CD4-positive, alpha-beta T cell treated with Interleukin-2 at 100 ng/mL for 4 hours (primary cell): ENCODE results near the gene RUNX2.
"Not testable (repeated sequence)": the region's sequence is repeated elsewhere in the genome, so short reads cannot be mapped to it uniquely, and the experiment has no call there.

ENCODE experiments used
- DNase-seq: peaks from one replicate; pipeline ENCODE4 v3.0.0-alpha.2; 2020; ENCODE audit warnings: low spot score

RUNX2 gene

DNA sequence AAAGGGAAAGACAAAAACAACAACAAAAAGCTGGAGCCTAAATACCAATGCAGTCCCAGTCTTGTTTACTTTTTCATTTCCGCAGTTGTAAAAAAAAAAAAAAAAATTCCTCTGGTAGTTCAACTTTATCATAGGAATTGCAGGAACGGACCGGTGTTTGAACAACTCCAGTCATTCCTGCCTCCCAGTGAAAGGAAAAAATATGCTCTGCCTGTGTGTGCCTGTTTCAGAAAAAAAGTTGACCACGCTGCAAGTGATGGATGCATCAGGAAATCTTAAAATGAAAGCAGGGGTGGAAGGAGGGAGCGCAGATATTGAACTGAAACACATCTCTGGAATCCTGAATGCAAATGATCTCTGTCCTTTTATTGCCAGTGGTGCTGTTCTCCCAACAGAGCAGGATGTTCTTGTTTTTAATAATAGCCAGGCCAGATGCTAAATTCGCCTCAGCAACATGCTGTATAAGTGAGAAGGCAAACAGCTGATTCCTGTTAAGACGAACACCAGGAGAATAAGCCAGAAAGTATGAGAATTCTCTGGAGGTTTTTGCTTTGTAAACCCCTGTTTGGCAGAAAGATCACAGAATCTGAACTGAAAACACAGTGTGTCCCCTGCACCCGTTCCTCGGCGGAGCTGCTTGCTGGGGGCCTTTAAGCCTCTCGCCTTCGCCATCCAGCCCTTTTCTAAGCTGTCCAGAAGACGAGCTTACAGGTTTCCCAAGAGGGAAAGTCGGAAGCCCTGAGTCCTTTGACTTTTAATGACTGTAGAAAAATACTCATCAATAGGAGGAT lies 228.0 kb downstream of the RUNX2 start:
- DNase-seq: no peak

DNA sequence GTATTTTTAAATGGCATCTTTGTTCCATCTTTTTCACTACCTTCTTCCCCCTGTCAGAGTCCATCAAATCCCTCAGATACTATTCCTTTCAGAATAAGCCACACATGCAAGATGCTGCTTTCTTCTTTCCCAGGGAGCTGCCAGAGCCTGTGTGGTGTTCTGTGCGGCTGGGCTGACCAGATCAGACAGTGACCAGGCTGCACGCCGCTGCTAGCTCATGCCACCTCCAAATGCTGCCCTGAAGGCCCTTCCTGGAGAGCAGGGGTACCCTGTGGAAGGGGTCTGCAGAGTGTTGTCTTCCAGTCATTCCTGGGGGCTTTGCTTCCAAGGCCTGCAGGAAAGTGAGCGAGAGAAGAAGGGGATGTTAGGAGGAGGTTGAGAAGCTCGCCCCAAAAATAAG lies 228.7 kb downstream of the RUNX2 start:
- DNase-seq: no peak

DNA sequence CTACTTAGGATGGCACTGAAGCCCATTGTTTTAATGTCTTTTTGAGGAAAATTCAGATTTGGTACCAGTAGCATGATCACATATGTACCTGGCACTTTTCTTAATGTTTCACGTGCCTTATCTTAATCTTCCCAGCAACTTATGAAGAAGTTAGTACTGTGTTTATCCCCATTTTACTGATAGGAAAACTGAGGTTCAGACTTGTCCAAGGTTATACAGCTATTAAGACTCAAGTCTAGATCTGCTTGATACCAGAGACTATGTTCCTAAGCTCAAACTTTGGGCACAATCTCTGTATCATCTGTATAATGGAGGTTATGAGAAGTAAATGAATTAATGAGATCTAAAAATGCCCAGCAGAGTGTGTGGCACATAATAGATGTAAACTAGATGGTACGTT lies 229.3 kb downstream of the RUNX2 start:
- DNase-seq: no peak

DNA sequence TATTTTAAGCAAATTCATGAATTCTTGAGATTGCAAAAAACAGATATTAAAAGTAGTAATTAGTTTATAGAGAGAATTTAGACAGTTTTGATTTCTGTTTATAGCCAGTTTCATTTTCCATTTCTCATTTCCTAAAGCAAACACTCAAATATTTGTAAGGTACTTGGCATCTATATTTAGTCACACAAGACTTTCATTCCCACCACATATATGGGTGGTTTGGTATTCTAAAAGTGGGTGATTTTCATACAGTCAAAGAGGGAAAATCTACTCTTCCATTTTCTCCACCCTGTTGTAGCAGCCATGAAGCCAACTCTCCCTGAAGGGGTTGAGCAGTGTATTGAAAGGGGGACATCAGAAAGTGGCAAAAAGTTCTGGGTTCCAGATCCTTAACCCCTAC lies 230.7 kb downstream of the RUNX2 start:
- DNase-seq: no peak

DNA sequence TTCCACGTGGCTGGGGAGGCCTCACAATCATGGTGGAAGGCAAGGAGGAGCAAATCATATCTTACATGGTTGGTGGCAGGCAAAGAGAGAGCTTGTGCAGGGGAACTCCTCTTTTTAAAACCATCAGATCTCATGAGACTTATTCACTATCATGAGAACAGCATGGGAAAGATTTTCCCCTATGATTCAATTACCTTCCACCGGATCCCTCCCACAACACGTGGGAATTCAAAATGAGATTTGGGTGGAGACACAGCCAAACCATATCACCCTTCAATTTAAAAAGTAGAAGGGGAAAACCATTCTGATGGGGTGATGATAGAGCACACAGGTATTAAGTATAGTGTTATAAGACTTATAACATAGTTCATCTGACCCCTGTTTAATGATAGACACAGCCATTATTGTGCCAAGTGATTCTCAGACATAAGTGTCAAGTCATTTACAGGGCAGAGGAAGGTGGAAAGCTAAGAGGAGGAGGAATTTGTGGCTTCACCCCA lies 232.2 kb downstream of the RUNX2 start:
- DNase-seq: not testable (repeated sequence)

DNA sequence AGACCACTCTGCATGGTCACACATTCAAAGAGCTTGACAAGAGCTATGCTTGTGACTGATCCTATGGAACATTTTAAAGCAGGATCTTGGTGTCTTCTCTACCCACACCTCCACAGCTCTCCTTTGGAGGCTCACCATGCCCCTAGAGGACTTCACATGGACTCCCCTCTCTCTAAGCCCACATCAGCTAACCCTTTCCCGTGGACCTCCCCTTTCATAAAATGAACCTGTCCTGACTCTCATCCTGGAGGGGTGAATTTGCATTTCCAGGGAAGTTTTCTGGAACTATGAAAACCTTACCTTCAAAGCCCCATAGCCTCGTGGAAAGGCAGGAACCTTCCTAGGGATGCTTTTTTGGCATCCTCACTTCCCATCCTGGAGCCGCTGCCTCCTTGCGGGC lies 234.0 kb downstream of the RUNX2 start:
- no peak for DNase-seq

DNA sequence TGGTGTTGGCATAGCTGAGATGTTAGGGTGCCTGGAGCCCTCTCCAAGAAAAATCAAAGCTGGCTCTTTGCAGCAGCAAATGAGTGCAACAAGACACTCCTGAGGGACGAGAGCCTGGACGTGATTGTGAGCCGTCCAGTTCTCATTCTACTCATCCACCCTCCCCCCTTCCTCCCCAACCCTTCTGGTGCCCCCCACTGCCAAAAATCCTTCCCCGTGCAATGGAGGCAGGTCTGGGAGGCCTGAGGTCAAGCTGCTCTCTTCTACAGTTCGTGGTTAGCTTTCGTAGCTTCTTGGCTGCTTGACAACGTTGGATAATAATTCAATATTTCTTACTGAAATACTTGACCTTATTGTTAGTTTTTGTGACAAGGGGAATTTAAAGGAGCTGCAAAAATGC lies 234.9 kb downstream of the RUNX2 start:
- no peak for DNase-seq

DNA sequence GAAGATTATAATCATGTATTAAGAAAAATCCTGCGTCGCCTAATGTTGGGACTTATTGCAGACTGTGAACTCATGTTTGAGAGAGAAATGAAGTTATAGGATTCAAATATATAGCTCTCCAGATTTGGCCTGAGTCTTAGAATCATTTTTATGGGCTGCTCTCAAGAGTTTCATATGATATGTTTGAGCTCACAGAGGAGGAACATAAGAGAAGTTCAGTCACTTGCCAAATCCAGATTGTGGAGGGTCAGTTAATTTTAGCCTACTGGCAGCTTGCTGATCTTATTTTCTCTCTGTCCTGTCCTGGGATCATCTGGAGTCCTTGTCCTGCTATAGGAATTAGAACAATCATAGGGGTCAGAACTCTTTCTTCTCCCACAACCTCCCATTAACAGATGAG lies 235.7 kb downstream of the RUNX2 start:
- no peak for DNase-seq

DNA sequence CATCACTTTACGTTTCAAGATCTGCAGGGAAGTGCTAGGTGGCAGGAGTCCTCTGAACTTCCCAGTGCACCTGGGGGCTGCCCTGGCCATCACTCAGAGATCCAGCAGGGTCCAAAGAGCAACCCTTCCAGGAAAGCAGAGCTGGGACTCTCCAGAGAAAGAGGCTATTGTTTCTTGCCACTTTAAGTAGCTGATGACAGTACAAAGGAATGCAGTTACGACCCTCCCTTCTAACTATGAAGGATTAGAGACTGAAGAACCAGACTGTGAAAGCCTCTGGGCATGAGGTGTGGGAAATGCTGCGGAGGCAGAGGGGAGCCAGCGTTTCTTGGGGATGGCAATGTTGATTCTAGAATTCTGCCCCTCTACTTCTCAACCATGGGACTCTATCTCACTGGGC lies 238.8 kb downstream of the RUNX2 start:
- no peak for DNase-seq

DNA sequence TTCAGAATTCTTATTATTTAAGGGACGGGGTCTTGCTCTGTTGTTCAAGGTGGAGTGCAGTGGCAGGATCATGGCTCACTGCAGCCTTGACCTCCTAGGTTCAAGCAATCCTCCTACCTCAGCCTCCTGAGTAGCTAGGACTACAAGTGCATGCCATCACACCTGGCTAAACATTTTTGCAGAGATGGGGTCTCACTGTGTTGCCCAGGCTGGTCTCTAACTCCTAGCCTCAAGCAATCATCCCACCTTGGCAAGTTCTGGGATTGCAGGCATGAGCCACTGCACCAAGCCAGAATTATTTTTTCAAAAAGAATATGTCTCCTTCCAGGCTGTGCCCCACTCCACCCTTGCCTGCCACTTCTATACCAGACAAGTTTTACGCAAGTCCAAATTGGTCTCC lies 239.7 kb downstream of the RUNX2 start:
- DNase-seq: no peak

DNA sequence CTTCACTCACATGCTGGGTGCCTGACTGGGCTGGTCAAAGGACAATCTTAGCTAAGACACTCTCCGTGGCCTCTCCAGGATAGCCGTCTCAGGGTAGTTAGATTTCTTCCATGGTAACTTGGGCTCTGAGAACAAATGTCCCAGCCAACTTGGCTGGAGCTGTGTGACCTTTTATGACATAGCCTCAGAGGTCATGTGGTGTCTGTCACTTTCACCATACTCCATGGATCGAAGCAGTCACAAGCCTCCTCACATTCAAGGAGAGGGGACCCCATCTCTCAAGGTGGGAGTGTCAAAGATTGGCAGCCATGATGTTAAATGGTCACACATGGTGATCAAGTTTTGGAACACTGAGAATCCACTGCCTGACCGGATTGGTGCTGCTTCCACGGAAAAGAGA lies 240.5 kb downstream of the RUNX2 start:
- DNase-seq: no peak

DNA sequence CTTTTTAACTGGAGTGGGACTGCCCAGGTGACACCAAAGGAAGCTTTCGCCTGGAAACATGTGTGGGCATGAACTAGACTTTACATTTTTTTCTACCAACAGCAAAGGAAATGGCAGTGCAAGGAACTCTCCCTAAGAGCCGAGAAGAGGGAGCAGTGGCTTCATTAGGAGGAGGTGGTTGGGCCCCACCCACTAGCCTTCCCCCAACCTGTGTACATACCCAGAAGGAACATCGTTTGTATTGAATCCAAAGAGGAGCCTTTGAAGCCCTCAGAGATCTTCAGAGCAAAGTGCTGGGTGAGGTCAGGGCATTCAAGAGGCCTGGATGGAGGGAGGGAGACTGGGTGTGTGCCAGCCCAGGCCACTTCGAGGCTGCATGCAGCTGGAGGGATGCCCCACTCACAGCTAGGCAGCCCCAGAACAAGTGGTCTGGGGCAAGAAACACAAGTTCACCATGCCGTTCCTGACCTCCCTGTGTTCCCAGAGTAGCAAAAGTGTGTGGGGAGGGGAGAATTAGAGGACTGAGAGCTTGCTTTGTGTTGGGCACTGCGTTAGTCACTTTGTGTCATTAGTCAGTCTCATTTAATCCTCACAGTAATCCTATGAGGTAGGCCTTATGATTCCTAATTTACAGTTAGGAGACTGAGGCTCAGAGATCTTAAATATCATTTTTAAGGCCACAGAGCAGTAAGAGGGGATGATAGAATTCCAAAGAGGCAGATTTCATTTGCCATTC lies 241.2 kb downstream of the RUNX2 start:
- no peak for DNase-seq

DNA sequence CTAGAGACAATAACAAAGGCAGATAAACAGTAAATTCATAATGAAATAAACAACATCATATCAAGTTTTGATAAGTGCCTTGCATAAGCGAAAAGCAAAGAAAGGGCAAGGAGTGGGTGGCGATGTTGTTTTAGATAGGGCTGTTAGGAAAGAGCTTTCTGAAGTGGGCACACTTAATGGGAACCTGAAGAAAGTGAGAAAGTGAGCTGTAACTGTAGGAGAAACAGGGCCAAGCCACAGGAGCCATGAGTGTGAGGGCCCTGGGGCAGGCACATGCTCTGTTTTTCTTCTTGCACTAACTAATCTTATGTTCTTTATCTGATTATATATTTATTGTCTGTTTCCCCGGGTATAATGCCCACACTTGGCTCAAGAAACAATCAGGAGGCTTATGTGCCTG lies 243.0 kb downstream of the RUNX2 start:
- DNase-seq: no peak

DNA sequence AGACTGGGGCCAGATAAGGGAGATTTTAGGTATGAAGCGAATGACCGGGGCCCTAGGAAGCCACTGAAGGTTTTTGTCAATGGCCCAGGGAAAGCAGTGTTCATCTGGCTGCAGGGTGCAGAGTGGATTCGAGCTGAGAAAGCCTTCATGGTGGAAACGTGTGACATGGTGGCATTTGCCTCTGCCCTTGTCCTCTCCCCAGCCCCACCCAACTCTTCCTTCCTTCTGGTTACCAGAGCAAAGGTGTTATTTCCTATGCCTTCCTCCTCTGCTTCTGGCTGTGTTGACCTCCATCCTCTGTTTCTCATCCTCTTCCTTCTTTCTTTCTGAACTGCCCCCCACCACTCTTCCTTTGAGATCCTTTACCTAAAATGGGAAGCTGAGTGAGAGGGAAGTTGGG lies 244.7 kb downstream of the RUNX2 start:
- no peak for DNase-seq

DNA sequence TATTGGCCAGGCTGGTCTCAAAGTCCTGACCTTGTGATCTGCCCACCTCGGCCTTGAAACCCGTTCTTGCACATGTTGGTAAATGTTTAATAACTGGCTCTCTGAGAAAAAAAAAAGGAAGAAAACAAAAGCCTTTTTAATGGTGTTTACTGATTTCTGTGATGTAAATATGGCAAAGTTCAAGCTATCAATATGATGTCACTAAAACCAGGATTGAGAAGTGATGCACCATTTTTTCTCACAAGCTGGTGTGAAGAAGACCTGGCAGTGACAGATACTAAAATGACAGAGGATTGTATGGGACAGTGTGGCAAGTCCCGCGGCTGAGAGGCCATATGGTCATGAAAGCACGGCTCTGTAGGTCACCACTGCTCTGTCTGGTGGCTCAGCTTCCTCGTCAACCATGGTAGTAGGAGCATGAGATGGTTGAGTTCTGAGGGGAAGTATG lies 245.9 kb downstream of the RUNX2 start:
- no peak for DNase-seq

DNA sequence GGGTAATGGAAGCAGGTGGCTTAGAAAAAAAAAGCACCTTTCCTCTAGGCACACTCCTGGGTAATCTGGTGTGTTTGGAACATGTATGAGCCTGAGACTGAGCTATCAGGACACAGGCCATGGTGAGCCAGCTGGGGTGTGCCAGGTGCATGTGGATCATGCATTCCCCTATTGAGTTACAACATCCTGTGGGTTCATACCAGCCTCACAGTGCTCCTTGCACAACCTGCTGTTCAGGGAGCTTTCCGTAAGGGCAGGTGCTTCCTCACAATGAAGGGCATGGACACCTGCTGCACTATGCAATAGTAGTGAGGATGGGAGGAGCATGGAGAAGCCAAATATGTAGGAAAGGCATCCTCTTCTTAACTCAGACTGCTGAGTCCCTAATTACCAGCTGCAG lies 246.8 kb downstream of the RUNX2 start:
- no peak for DNase-seq

DNA sequence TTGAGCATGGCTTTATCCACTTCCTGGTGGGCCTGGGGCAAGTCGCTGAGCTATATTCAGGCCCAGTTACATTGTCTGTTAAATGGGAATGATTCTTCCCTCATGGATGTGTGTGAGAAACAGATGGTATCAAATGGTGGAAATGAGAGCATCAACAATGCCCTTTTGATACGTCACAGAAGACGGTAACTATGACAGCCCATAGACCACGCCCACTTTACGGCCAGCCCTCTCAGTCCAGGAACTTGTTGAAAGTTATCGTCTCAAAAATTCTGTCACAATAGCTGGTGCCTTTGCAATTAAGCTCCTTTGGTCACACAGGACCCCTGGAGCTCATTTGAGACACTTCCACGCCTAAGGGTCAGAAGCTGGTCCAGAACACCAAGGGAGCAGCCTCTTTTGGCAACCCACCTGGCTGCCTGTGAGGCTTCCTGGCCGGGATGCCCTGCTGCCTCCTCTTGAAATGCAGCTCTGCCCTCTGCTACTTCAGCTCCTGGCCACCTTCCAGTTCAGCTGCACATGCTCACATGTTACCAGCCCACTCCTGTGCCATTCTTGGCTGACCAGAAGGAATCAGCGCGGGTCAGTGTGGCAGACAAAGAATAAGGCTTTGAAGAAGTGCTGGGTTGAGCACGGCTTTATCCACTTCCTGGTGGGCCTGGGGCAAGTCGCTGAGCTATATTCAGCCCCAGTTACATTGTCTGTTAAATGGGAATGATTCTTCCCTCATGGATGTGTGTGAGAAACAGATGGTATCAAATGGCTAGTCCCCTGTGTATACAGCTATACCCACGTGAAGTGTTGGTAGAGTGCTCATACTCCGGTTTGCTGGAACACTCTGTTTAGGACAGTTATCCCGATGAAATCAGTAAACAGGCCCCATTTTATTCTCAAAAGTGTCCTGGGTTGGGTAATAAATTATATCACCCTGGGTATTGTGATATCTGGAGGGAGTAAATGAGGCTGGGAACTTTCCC lies 248.8 kb downstream of the RUNX2 start:
- no peak for DNase-seq

DNA sequence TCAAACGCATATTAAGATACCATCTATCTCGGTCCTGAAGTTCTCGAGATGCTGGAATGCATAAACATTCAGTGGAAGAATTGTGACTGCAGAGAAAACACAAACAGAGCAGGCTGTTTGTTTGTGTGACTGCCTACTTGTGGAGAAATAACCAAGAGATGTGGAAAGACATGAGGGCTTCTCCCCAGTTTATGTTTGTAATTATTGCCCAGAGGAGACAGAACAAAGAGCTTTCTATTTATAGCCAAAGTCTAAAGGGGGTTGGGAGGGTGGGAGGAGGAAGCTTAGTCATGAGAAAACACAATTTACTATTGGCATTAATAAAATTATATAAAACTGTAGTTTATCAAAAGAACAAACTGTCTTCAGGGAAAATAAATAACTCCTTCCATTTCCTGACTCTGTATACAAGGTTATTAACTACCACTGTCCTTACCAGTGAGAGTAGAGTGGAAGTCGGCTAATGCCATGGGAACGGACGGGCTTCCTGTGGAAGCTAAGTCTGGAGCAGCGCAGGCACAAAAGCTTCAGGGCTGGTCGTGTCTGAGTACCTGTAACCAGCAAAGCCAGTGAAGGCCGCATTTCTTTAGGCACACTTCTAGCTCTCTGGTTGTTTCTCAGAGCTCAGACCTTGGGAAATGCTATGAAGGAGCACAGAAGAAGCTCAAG lies 249.8 kb downstream of the RUNX2 start:
- no peak for DNase-seq

DNA sequence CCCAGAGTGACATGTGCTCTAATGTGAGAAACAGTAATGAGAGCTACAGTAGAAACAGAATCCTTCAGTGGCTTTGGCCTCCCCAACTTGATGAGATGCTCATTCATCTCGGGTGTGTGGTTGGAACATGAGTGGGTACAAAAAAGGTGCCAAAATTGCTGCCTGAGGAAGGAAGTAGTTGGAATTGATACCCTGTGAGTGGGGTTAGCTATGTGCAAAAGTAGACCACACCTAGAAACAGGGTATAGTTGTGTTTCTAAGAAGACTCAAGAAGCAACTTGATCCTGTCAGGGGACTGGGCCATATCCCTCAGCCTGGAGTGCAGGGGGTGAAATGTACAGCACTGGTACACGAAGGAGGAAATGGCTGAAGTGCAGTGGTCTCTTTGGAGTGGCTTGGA lies 256.0 kb downstream of the RUNX2 start:
- DNase-seq: peak; percentile 58

DNA sequence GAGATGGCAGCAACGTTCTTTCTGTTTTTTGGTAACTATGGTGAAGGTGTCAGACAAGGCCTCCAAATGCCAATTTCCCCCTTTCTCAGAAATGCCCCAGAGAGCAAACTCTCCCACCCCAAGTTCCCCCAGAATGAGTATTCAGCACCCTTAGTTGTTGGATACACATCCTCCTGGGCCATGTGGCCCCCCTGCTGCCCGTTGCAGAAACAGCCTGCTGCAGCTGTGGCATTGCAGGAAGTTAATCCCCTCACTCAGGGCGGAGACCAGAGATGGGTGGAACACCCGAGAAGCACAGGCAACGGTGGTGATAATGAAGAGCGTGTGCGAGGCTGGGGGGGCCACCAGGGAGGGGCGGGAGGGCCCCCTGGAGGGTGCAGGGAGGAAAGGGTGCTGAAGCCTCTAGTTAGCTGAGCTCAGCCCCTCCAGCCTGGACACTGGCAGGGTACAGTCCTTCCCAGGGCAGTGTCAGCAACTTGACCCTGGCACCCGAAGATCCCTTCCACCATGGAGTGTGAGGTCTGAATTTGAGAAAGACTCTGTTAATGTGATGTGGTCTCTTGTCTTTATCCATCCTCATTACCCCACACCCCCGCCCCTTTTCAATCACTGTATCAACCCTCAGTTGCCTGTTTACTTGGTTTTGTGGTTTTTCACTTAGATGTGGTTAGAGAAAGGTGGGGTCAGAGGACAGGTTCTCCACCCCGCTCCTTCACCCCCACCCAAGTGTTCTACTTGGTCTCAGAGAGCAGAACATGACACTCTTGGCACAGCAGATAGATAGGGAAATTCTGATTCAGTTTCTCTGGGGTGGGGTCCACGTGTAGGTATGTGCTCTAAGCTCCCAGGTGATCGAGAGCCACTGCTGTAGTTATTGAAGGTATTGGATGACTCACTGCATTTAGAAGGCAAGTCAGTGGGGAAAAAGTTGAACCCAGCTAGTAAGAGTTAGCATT lies 258.4 kb downstream of the RUNX2 start:
- DNase-seq: peak; percentile 92
